HG03196 (cell line): Measurements from ENCODE around the gene MIEN1.
"Not testable (repeated sequence)": the region's sequence is repeated elsewhere in the genome, so short reads cannot be mapped to it uniquely, and the experiment has no call there.

ENCODE experiments used
- ATAC-seq: cut with Tn5 transposase; IDR thresholded peaks from one replicate; pipeline ENCODE4 v1.9.1; 2021; ENCODE audit not compliant: unreplicated experiment

The MIEN1 gene

DNA sequence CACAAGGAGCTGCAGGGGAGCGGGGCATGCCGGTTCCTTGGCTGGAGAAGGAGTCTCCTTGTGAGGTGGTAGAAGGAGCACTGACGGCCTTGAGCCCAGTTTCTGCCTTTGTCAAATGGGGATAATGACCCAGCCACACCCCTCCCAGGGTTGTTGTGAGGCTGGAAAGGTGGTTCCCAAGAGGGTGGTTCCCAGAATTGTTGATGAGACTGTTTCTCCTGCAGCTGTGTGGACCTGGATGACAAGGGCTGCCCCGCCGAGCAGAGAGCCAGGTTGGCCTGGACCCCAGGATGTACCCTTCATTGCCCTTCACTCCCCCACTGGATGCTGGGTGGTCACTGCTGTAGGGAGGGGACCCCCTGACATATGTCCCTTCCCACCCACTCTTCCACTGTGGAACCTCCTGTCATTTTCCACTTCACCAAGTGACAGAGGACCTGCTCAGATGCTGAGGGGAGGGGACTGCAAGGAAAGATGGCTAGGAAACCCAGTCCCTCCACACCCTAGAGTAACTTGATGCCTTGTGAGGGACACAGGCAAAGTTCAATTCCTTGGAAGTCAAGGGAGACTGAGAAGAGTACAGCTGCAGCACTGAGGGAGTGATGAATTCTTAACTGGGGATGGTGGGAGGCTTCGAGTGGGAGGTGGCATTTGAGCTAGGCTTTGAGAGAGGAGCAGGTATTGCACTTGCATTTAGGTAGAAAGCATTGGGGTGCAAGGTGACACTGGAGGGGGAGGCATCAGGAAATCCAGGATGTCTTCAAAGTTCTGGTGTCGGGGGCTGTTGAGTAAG is 10.6 kb downstream of the MIEN1 start:
- no peak for ATAC-seq

GRCh38 chr17:39717660-39718059 is 12.7 kb downstream of the MIEN1 start:
- ATAC-seq: no peak

GRCh38 chr17:39716879-39717536 is 13.3 kb downstream of the MIEN1 start:
- ATAC-seq: no peak

GRCh38 chr17:39716073-39716818 is 14.1 kb downstream of the MIEN1 start:
- no peak for ATAC-seq

- ATAC-seq: no peak
These were observed 14.8 kb downstream of the MIEN1 start for GRCh38 chr17:39715375-39716072.

DNA sequence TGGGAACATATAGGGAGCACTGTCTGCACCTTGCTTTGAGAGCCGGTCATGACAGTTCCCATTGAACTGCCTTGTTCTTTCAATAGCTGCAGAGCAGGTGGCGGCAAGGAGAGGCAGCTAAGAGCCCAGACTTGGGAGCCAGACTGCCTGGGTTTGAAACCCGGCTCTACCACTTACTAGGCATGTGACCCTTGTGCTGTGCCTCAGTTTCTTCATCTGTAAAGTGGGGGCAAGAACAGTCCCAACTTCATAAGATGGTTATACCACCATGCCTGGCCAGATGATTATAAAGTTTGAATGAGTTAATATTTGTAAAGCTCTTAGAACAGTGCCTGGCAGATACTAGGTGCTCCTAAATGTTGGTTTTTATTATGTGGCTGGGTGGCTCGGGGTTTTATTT is 16.1 kb downstream of the MIEN1 start:
- ATAC-seq: no peak

DNA sequence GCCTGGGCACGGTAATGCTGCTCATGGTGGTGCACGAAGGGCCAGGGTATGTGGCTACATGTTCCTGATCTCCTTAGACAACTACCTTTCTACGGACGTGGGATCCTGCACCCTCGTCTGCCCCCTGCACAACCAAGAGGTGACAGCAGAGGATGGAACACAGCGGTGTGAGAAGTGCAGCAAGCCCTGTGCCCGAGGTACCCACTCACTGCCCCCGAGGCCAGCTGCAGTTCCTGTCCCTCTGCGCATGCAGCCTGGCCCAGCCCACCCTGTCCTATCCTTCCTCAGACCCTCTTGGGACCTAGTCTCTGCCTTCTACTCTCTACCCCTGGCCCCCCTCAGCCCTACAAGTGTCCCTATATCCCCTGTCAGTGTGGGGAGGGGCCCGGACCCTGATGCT is 18.5 kb downstream of the MIEN1 start:
- ATAC-seq: no peak

- not testable (repeated sequence) for ATAC-seq
These were observed 19.3 kb downstream of the MIEN1 start for GRCh38 chr17:39711071-39711470.

GRCh38 chr17:39709998-39710964 is 20.1 kb downstream of the MIEN1 start:
- no peak for ATAC-seq

- ATAC-seq: no peak
These were observed 20.9 kb downstream of the MIEN1 start for GRCh38 chr17:39709319-39709997.

DNA sequence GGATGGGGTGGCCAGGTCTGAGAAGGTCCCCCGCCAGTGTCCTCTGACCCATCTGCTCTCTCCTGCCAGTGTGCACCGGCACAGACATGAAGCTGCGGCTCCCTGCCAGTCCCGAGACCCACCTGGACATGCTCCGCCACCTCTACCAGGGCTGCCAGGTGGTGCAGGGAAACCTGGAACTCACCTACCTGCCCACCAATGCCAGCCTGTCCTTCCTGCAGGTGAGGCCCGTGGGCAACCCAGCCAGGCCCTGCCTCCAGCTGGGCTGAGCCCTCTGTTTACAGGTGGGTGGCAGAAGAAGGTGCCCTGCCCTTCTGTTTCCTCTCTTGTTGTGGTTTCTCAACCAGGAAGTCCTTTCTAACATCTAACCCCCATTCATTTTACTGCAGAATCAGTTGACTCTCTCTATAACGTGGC is 23.4 kb downstream of the MIEN1 start:
- no peak for ATAC-seq

- ATAC-seq: no peak
These were observed 23.9 kb downstream of the MIEN1 start for GRCh38 chr17:39706383-39706782.

GRCh38 chr17:39705786-39706348 is 24.5 kb downstream of the MIEN1 start:
- ATAC-seq: no peak

- no peak for ATAC-seq
These were observed 25.3 kb downstream of the MIEN1 start for GRCh38 chr17:39704821-39705551.

DNA sequence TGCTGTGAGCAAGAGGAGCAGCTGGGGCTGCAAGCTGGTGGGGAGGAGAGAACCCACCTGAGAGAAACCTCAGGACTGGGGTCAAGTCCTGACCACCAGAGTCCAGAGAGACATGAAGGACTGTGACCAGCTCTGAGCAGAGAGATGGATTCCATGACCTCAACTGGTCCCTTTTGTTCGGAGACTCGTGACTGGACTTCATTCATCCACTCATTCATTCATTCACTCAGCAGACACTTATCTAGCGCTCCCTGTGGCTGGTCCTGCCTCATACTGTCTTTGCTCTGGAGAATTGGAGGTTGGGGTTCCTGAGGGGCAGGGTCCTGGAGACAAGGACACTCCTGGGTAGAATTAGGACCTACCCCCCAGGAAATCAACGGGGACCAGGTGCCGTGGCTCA is 26.4 kb downstream of the MIEN1 start:
- no peak for ATAC-seq

- ATAC-seq: no peak
These were observed 27.1 kb downstream of the MIEN1 start for GRCh38 chr17:39702901-39703893.

- ATAC-seq: no peak
These were observed 28.4 kb downstream of the MIEN1 start for GRCh38 chr17:39701784-39702422.
